Measurements from ENCODE around the gene NDUFAF2. TPM values are rescaled to one million over a fixed set of nuclear protein-coding genes. Genes with fewer than 3 reads are reported as not detected.

NDUFAF2 gene
- total and polyA plus RNA-seq, 2 of the 8 experiments (the other 6 are each of a cell fraction or from before 2014, with no cell fraction given), result 10.7 to 46.5 TPM

- Histone ChIP-seq H2BK20ac (ENCODE audit: low read length) (no peak overlapping the region), H3K36me3 (ENCODE audit: control insufficient read depth in 2 of 4, insufficient read depth in 4 of 4, low read length in 3 of 4) (no peaks in the 10 kb centered on the region), H4K91ac (replicated peaks; ENCODE audit: insufficient read length, low read length) (no peak overlapping the region), H3K4me2 (ENCODE audit: insufficient read depth in 1 of 2, low read depth in 2 of 2, low read length in 2 of 2) (no peak overlapping the region), H3K4me3 (ENCODE audit: extremely low read depth in 1 of 4, insufficient read depth in 2 of 4, low read depth in 3 of 4, low read length in 4 of 4) (no peak overlapping the region), H4K5ac (ENCODE audit: insufficient read length, low read depth, low read length) (no peak overlapping the region), H3K79me1 (ENCODE audit: low read depth, low read length) (no peaks in the 10 kb centered on the region; the same call in 1 of the 2 replicates), H2BK5ac (ENCODE audit: low read depth, low read length) (no peak overlapping the region), H4K8ac (ENCODE audit: extremely low read depth, insufficient read depth, low read length) (no peak overlapping the region), H3K4me1 (replicated peaks in 1 of 4; ENCODE audit: control insufficient read depth in 3 of 4, insufficient read depth in 4 of 4, low read length in 3 of 4) (no peaks in the 10 kb centered on the region), H3K14ac (ENCODE audit: insufficient read length) (no peak overlapping the region), H3K56ac (replicated peaks; ENCODE audit: insufficient read length, low read depth, low read length) (no peak overlapping the region), H2BK120ac (replicated peaks; ENCODE audit: low read depth, low read length) (no peak overlapping the region), H3K27ac (ENCODE audit: low read depth, low read length) (no peak overlapping the region), H3K9ac (replicated peaks in 1 of 4; ENCODE audit: extremely low read depth in 1 of 4, low read depth in 3 of 4, low read length in 3 of 4) (no peak overlapping the region), H2AK5ac (ENCODE audit: low read depth, low read length) (no peak overlapping the region), H3K18ac (ENCODE audit: extremely low read depth, low read length) (no peak overlapping the region), H3K23ac (ENCODE audit: insufficient read length) (no peak overlapping the region), H2AFZ (ENCODE audit: low read length) (no peak overlapping the region), H2BK12ac (ENCODE audit: low read depth, low read length) (no peak overlapping the region), H3K4ac (replicated peaks; ENCODE audit: insufficient read length, low read depth, low read length) (no peak overlapping the region), H3K79me2 (ENCODE audit: control insufficient read depth in 1 of 2, insufficient read depth in 2 of 2, low read length in 2 of 2) (no peaks in the 10 kb centered on the region), H2BK15ac (ENCODE audit: low read length) (no peak overlapping the region), H3K23me2 (ENCODE audit: low read depth, low read length) (no peaks in the 10 kb centered on the region), H3K9me3 (ENCODE audit: insufficient read depth in 2 of 2, low read depth in 1 of 2, low read length in 1 of 2) (no peaks in the 10 kb centered on the region), H4K20me1 (replicated peaks in 1 of 2; ENCODE audit: control insufficient read depth in 1 of 2, insufficient read depth in 2 of 2, low read length in 2 of 2) (no peaks in the 10 kb centered on the region), H3K27me3 (replicated peaks in 1 of 4; ENCODE audit: control insufficient read depth in 3 of 4, extremely low read depth in 1 of 4, insufficient read depth in 3 of 4, low read length in 3 of 4) (no peaks in the 10 kb centered on the region)
- ChIA-PET CTCF (ENCODE audit: partially characterized antibody) (interaction anchor here (1.7 kb wide), 1 partner anchor 19 kb away, joined by 4 read pairs; no protein-coding TSS in a partner anchor), POLR2A (ENCODE audit: partially characterized antibody) (no interaction called here)
- no peak for FAIRE-seq
- DNase-seq (ENCODE audit: low read depth in 1 of 2, low spot score in 2 of 2), result no peak
- 92% methylated on average over 3 of the region's 3 CpGs; no CpG with 5 or more reads in 1 of the 2 experiments for WGBS, 2 experiments (ENCODE audit: extremely low coverage in 1 of 2, insufficient coverage in 1 of 2, insufficient read length in 1 of 2, insufficient replicate concordance in 2 of 2, low coverage in 1 of 2, low lambda C conversion rate in 2 of 2, missing lambda C conversion rate in 1 of 2)
- no peak for TF ChIP-seq PHF8 (conservative IDR thresholded peaks at IDR 0.05; ENCODE audit: low read depth, low read length)
- TF ChIP-seq CREB1 (IDR thresholded peaks at IDR 0.05), result no peak
- no peak for TF ChIP-seq NANOG (IDR thresholded peaks at IDR 0.05; ENCODE audit: insufficient read depth, low read depth, low read length, poor library complexity, severe bottlenecking)
- TF ChIP-seq, protein P1, sequence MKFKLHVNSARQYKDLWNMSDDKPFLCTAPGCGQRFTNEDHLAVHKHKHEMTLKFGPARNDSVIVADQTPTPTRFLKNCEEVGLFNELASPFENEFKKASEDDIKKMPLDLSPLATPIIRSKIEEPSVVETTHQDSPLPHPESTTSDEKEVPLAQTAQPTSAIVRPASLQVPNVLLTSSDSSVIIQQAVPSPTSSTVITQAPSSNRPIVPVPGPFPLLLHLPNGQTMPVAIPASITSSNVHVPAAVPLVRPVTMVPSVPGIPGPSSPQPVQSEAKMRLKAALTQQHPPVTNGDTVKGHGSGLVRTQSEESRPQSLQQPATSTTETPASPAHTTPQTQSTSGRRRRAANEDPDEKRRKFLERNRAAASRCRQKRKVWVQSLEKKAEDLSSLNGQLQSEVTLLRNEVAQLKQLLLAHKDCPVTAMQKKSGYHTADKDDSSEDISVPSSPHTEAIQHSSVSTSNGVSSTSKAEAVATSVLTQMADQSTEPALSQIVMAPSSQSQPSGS (IDR thresholded peaks at IDR 0.05; ENCODE audit: low read length), result no peak
- no peak for TF ChIP-seq POLR2A (IDR thresholded peaks at IDR 0.05; ENCODE audit: control extremely low read depth in 1 of 2, low read depth in 2 of 2, low read length in 2 of 2)
- TF ChIP-seq RAD21 (IDR thresholded peaks at IDR 0.05 in 1 of 2, conservative IDR thresholded peaks at IDR 0.05 in 1 of 2; ENCODE audit: low read depth in 2 of 2, low read length in 2 of 2), result no peak
- TF ChIP-seq EP300 (IDR thresholded peaks at IDR 0.05; ENCODE audit: borderline replicate concordance in 1 of 2, low read depth in 2 of 2, low read length in 2 of 2), result no peak
- no peak for TF ChIP-seq SRF (IDR thresholded peaks at IDR 0.05; ENCODE audit: low read depth, low read length)
- no peak for TF ChIP-seq RBBP5 (IDR thresholded peaks at IDR 0.05; ENCODE audit: borderline replicate concordance, low read depth, low read length)
- no peak for TF ChIP-seq CHD2 (IDR thresholded peaks at IDR 0.05; ENCODE audit: low read length)
- TF ChIP-seq SIX5 (IDR thresholded peaks at IDR 0.05; ENCODE audit: low read depth, low read length), result no peak
- TF ChIP-seq CHD1 (IDR thresholded peaks at IDR 0.05; ENCODE audit: low read depth, low read length), result no peak
- no peak for TF ChIP-seq KDM4A (IDR thresholded peaks at IDR 0.05; ENCODE audit: low read depth, low read length, severe bottlenecking)
These were observed 171.0 kb downstream of the NDUFAF2 start for GRCh38 chr5:61115968-61116367.
